Coronary artery (tissue), 2 donors: ENCODE results near the gene RAB11FIP2.
A peak's percentile ranks its signal among the peaks of the same experiment; 100 is the strongest.

ENCODE experiments used
- DNase-seq: peaks from one replicate; pipeline ENCODE4 v3.0.0-alpha.2; 2017; ENCODE audit warnings: low spot score
- H3K27ac ChIP-seq, 2 donors: fragments of 200-600 bp; sonication (generic); one replicate each; pipeline ENCODE4 v1.5.1; 2016 to 2019
- H3K4me3 ChIP-seq: fragments of 200-600 bp; sonication (generic); 2 replicates; pipeline ENCODE4 v1.5.1; 2016; ENCODE audit warnings: mild to moderate bottlenecking, moderate library complexity
- TF ChIP-seq, protein P1 (sequence below): fragments of 200-600 bp; sonication (generic); IDR thresholded peaks from one replicate; pipeline ENCODE4 v1.5.1; 2019; ENCODE audit warnings: antibody characterized with exemption

The RAB11FIP2 gene

DNA sequence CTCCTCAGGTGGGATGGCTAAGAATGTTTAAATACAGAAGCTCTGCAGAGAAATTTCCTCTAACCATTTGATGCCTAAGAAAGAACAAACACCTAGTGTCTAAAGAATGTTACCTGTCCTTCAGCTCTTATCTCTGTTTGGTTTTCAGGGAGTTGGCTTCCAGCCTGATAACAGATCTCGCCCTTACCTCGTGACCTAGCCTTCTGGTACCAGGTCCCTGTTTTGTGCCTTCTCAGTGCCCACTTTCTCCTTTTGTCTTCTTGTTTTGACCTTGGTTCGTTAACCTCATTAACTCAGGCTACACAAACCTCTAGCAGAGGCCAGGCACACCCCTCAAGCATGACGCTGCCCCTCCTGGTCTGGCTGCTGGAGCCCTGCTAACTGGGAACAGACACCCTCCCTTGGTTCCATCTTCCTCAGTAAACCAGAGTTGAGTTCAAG is 16.1 kb upstream of the RAB11FIP2 start:
- DNase-seq, result no peak
- no peak overlapping the region for H3K27ac ChIP-seq
- no peak overlapping the region for H3K4me3 ChIP-seq
- TF ChIP-seq, protein P1, sequence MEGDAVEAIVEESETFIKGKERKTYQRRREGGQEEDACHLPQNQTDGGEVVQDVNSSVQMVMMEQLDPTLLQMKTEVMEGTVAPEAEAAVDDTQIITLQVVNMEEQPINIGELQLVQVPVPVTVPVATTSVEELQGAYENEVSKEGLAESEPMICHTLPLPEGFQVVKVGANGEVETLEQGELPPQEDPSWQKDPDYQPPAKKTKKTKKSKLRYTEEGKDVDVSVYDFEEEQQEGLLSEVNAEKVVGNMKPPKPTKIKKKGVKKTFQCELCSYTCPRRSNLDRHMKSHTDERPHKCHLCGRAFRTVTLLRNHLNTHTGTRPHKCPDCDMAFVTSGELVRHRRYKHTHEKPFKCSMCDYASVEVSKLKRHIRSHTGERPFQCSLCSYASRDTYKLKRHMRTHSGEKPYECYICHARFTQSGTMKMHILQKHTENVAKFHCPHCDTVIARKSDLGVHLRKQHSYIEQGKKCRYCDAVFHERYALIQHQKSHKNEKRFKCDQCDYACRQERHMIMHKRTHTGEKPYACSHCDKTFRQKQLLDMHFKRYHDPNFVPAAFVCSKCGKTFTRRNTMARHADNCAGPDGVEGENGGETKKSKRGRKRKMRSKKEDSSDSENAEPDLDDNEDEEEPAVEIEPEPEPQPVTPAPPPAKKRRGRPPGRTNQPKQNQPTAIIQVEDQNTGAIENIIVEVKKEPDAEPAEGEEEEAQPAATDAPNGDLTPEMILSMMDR, result no peak

DNA sequence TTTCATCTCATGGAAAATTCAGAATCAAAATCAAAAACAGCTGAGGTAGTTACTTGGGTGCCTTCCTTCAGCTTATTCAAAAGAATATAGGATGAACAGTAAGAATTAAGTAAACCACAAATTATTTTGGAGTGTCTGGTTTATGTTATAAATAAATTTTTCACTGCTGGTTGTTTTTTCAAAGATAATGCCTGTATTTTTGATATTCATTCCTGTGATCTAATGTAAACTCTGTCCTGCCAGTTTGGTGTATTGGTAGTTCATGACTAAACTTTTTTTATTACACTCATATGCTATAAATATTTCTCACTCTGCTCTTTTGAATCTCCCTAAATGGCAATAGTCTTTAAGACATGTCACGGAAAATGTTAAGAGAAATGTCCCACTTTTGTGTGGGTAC is 11.6 kb upstream of the RAB11FIP2 start:
- Histone ChIP-seq H3K4me3 (no peak overlapping the region), H3K27ac (no peak overlapping the region)
- no peak for DNase-seq
- TF ChIP-seq, protein P1, result no peak

DNA sequence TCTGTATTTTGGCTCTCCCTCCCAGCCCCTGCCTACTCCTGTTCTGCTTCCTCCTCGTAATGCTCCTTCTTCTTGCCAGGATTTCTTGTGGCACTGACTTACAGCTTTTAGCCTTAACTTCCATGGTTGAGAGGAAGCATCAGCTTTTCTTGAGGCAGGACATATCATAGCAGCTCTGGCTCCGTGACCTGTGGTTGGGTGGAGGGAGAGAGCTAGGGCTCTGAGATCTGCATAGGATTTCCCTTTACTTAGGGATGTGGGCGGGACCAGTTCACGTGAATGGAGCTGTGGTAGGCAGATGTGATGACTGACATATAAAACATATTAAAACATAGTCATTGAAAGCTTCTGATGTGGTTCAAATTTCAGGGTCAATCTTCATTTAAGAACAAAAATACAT is 10.6 kb upstream of the RAB11FIP2 start:
- TF ChIP-seq, protein P1, result no peak
- Histone ChIP-seq H3K27ac (no peak overlapping the region), H3K4me3 (no peak overlapping the region)
- no peak for DNase-seq

DNA sequence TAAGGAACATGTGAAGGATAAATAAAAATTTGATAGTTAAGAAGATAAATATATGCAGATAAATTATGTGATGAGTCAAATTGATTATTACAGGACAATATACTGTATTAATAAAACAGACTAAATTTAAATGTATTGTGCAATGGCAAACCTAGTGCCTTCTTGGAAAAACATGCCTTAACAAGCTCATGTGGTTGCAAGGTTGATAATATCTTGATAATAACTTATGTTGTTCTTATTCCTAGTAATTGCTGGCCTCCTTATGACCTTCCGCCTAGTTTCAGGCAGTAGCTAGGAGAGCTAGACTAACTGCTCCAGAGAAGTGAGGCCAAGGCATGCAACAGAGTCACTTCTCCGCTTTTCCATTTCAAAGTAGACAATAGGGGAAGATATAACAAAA is 7.6 kb upstream of the RAB11FIP2 start:
- no peak overlapping the region for H3K4me3 ChIP-seq
- H3K27ac ChIP-seq, result no peak overlapping the region
- TF ChIP-seq, protein P1, result no peak
- no peak for DNase-seq

DNA sequence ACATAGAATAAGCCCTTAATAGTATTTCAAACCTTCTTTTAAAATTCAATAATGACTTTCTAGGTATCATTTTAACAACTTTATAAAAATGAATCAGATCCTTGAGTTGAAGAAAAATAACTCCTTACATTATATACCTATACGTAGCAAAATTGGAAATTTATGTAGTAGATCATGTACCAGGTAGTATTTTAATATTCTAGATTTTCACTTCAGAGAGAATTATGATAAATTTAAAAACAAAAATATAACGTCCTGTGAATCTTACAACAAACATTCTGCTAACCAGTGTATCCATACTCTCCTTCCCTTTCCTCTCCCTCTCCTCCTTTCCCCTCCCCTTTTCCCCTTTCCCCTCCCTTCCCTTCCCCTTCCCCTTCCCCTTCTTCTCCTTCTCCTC is 6.1 kb upstream of the RAB11FIP2 start:
- no peak for DNase-seq
- TF ChIP-seq, protein P1, result no peak
- Histone ChIP-seq H3K4me3 (no peak overlapping the region), H3K27ac (no peak overlapping the region)

DNA sequence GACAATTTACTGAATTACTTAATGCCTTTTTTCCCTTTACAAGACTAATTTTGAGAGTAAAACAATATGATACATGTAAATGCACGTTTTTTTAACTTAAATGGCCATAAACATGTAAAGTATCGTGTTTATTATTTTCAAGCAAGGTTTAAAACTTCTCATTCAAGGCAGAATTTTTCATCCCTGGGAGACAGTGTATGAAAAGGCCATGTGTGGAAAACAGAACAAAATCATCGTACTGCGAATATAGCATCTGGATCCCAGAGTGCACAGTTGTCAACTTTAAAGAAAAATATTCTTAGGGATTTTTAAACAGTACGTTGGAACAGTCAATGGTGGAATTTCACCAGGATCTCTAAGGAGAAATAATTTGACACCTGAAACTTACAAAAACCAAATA is 1.1 kb upstream of the RAB11FIP2 start:
- H3K27ac ChIP-seq, result no peak overlapping the region
- H3K4me3 ChIP-seq, result no peak overlapping the region
- TF ChIP-seq, protein P1, result no peak
- no peak for DNase-seq

DNA sequence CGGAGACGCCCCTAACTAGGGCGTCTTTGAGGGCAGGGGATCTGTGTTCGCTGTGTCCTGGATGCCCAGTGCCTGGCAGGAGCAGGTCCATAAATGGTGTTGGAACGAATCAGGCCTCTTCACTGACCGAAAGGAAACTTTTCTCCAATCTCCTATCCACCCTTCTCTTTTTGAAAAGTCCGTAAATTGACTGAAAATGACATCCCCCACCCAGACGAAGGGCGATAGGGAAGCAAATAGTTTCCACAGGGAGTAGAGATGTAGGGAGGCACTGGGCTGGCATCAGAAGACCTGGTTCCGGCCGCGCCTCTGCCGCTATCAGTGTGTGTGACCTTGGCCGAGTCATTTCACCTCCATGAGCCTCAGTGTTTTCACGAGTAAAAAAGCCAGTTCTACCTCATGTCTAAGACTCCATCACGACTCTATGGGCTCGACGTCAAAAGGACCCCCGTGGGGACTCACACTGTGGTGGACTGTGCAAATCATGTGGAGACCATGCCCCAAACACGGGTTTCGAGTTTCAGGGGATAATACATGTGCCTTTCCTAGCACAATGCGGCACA is 497 bp upstream of the RAB11FIP2 start:
- H3K4me3 ChIP-seq, result peak overlapping the region; percentile 97
- peak overlapping the region; percentile 96 to 99 for H3K27ac ChIP-seq
- TF ChIP-seq, protein P1, result no peak
- no peak for DNase-seq
